Camera-type eye (tissue), 1 donor: ENCODE measurements around the gene OR5B12. TPM values are rescaled to one million over a fixed set of nuclear protein-coding genes. Genes with fewer than 3 reads are reported as not detected.

ENCODE experiments used
- total RNA-seq: library from RNA; depleted of rRNA; stranded (reverse); fragments of >200 nt; gene quantifications from one replicate; pipeline ENCODE4 v1.2.3, GENCODE V29; 2014

OR5B12 gene
- not detected for total RNA-seq

GRCh38 chr11:58442136-58442535, at the start of gene OR5B12:
OR5B12 (minus strand) TSS chr11:58442236; CDS start chr11:58440151, 2,085 bp downstream.

GRCh38 chr11:58428021-58428420, 14.0 kb downstream of the OR5B12 start, which contains the start of gene OR5B2:
OR5B2 (minus strand) TSS chr11:58428121; CDS start chr11:58423261, 4,860 bp downstream.

GRCh38 chr11:58406774-58407173, 35.3 kb downstream of the OR5B12 start, which contains the start of gene OR5B3:
OR5B3 (minus strand) TSS chr11:58406874; CDS start chr11:58403409, 3,465 bp downstream.

Other genes starting within 250 kb of the OR5B12 start
- gene OR1S2, start 238.1 kb downstream of the OR5B12 start, total RNA-seq: not detected
- gene OR1S1, start 229.5 kb downstream of the OR5B12 start, total RNA-seq: not detected
- not detected for gene OR10Q1, start 213.3 kb downstream of the OR5B12 start, total RNA-seq
- gene OR10W1, start 174.0 kb downstream of the OR5B12 start, total RNA-seq: not detected
- gene OR5B17, start 83.2 kb downstream of the OR5B12 start, total RNA-seq: not detected
- not detected for gene OR5B3, start 35.4 kb downstream of the OR5B12 start, total RNA-seq
- gene OR5B2, start 14.1 kb downstream of the OR5B12 start, total RNA-seq: not detected
- not detected for gene OR5B21, start 65.9 kb upstream of the OR5B12 start, total RNA-seq
- gene LPXN, start 133.6 kb upstream of the OR5B12 start, total RNA-seq: 6.3 TPM
- 63.9 TPM for gene ZFP91, start 136.8 kb upstream of the OR5B12 start, total RNA-seq
- gene CNTF, start 180.4 kb upstream of the OR5B12 start, total RNA-seq: 1.8 TPM